HL-60 (cell line): Measurements from ENCODE around the gene PLEKHG7.

Experiments used
- CTCF ChIP-seq: IDR thresholded peaks from one replicate; pipeline ENCODE4 v1.5.1; 2011; ENCODE audit warnings: low read length, control low read depth, inconsistent platforms; ENCODE audit not compliant: insufficient read depth
- GABPA ChIP-seq: IDR thresholded peaks from 2 replicates; pipeline ENCODE4 v1.6.1; 2012; ENCODE audit warnings: low read depth
- POLR2AphosphoS5 ChIP-seq: IDR thresholded peaks from 2 replicates; pipeline ENCODE4 v1.6.1; 2012; ENCODE audit warnings: low read depth
- REST ChIP-seq: IDR thresholded peaks from 2 replicates; pipeline ENCODE4 v1.6.1; 2012; ENCODE audit warnings: low read depth; ENCODE audit not compliant: insufficient replicate concordance

DNA sequence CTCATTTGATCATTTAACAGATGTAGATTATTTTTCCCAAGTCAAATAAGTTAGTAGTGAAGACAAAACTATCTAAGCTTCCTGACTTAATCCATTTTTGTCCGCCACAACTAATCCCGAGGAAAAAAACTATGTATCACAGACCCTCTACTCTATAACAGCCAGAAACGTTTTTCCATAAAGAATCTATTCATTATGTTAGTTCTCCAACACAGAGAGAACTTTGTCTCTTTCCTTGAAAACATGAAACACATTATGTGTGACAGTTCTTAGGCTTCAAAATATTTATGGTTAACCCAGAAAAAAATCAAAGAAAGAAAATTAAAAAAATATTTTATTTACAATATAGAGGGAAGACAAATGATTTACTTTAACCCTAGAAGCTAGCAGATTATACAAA is 100.1 kb downstream of the PLEKHG7 start:
- TF ChIP-seq CTCF = no peak
- no peak for TF ChIP-seq POLR2AphosphoS5
- TF ChIP-seq GABPA = no peak
- TF ChIP-seq REST = no peak
